Measurements from ENCODE around the gene ITGAE. TPM values are rescaled to one million over a fixed set of nuclear protein-coding genes. Genes with fewer than 3 reads are reported as not detected.

Gene ITGAE
- total and polyA plus RNA-seq, 2 experiments from 2014 or later: 23.3 to 80.3 TPM

GRCh38 chr17:3699951-3700350, 101.0 kb downstream of the ITGAE start:
- Histone ChIP-seq H4K20me1 (ENCODE audit: insufficient read depth) (no peaks in the 10 kb centered on the region), H3K9me3 (ENCODE audit: low read depth) (no peaks in the 10 kb centered on the region), H3K79me2 (ENCODE audit: insufficient read depth) (no peaks in the 10 kb centered on the region), H3K27ac (no peak overlapping the region), H3K4me2 (ENCODE audit: unreplicated experiment) (no peak overlapping the region), H3K9ac (no peak overlapping the region), H3K36me3 (ENCODE audit: low read depth) (no peaks in the 10 kb centered on the region), H3K4me1 (ENCODE audit: insufficient read depth) (peaks cover 6% of the 10 kb centered on the region; the same call in 1 of the 2 replicates), H2AFZ (no peak overlapping the region), H3K4me3 (no peak overlapping the region), H3K27me3 (replicated peaks; ENCODE audit: insufficient read depth) (no peaks in the 10 kb centered on the region), H3K9me2 (ENCODE audit: insufficient read depth) (no peaks in the 10 kb centered on the region), H3F3A (ENCODE audit: insufficient read depth) (no peaks in the 10 kb centered on the region)
- DNase-seq: no peak
- WGBS, 2 experiments (ENCODE audit: low coverage in 1 of 2, low lambda C conversion rate in 2 of 2, missing lambda C conversion rate in 2 of 2): 89 to 91% methylated on average over 4 of the region's 4 CpGs
- in situ Hi-C loops (cut with MboI): no loop called here
- TF ChIP-seq EZH2 (IDR thresholded peaks at IDR 0.05; ENCODE audit: insufficient read depth, poor library complexity, severe bottlenecking) (no peak), EZH2phosphoT487 (IDR thresholded peaks at IDR 0.05; ENCODE audit: insufficient read depth, low read depth) (no peak)

DNA sequence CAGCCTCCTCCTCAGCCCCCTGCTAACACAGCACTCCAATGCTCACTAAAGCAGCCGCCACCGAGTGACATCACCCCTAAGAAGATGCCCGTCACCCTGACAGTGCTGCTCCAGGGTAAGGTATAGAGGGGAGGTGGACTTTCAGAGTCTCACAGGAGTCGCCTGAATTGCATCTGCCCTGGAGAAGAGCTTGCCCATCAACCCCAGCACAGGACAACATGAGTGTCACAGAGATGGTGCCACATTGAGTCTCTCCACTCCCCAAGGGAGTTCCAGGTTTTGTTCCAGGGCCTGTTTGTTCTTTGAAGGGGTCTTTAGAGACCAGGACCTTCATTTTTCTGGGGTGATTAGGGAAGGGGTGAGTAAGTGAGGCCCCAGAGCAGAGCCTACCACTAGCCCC, 102.8 kb downstream of the ITGAE start:
- Histone ChIP-seq H3K27me3 (replicated peaks; ENCODE audit: insufficient read depth) (no peaks in the 10 kb centered on the region), H4K20me1 (ENCODE audit: insufficient read depth) (no peaks in the 10 kb centered on the region), H3K4me3 (no peak overlapping the region), H3K9me2 (ENCODE audit: insufficient read depth) (no peaks in the 10 kb centered on the region), H3F3A (ENCODE audit: insufficient read depth) (peaks cover 2% of the 10 kb centered on the region; the same call in 1 of the 2 replicates), H3K4me1 (ENCODE audit: insufficient read depth) (peaks cover 10% of the 10 kb centered on the region; the same call in 1 of the 2 replicates), H3K4me2 (ENCODE audit: unreplicated experiment) (no peak overlapping the region), H2AFZ (no peak overlapping the region), H3K9me3 (ENCODE audit: low read depth) (no peaks in the 10 kb centered on the region), H3K27ac (no peak overlapping the region), H3K79me2 (ENCODE audit: insufficient read depth) (no peaks in the 10 kb centered on the region), H3K9ac (no peak overlapping the region), H3K36me3 (ENCODE audit: low read depth) (no peaks in the 10 kb centered on the region)
- 22 to 49% methylated on average over 4 of the region's 4 CpGs for WGBS, 2 experiments (ENCODE audit: low coverage in 1 of 2, low lambda C conversion rate in 2 of 2, missing lambda C conversion rate in 2 of 2)
- in situ Hi-C loops (cut with MboI): no loop called here
- DNase-seq: no peak
- TF ChIP-seq EZH2phosphoT487 (IDR thresholded peaks at IDR 0.05; ENCODE audit: insufficient read depth, low read depth) (no peak), EZH2 (IDR thresholded peaks at IDR 0.05; ENCODE audit: insufficient read depth, poor library complexity, severe bottlenecking) (no peak)

DNA sequence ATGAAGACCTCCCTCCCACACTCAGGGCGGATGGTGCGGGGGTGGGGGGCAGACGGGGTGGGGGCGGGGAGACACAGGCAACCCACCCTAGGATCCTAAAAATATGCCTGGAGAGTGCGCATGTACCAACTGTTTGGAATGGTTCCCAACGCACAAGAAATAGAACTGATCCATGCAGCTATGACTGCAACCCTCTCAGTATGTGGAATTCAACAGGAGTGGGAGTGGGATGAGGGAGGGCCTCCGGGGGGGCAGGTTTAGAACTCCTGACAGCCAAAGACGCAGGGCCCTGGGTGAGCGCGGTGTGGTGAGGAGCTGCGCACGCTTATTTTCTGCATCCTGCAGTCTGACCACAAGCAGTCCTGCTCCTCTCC, 103.9 kb downstream of the ITGAE start:
- TF ChIP-seq EZH2phosphoT487 (IDR thresholded peaks at IDR 0.05; ENCODE audit: insufficient read depth, low read depth): no peak
- TF ChIP-seq EZH2 (IDR thresholded peaks at IDR 0.05; ENCODE audit: insufficient read depth, poor library complexity, severe bottlenecking): no peak
- Histone ChIP-seq H4K20me1 (ENCODE audit: insufficient read depth) (no peaks in the 10 kb centered on the region), H3K9me2 (ENCODE audit: insufficient read depth) (no peaks in the 10 kb centered on the region), H3K79me2 (ENCODE audit: insufficient read depth) (no peaks in the 10 kb centered on the region), H3K27me3 (replicated peaks; ENCODE audit: insufficient read depth) (no peaks in the 10 kb centered on the region), H3K27ac (no peak overlapping the region), H3K4me1 (ENCODE audit: insufficient read depth) (peaks cover 10% of the 10 kb centered on the region; the same call in 1 of the 2 replicates), H3K9me3 (ENCODE audit: low read depth) (no peaks in the 10 kb centered on the region), H3K4me2 (ENCODE audit: unreplicated experiment) (no peak overlapping the region), H3K4me3 (no peak overlapping the region), H3K9ac (no peak overlapping the region), H3K36me3 (ENCODE audit: low read depth) (no peaks in the 10 kb centered on the region), H2AFZ (no peak overlapping the region), H3F3A (ENCODE audit: insufficient read depth) (peaks cover 4% of the 10 kb centered on the region; the same call in 1 of the 2 replicates)
- 34 to 39% methylated on average over 6 to 12 of the region's 12 CpGs for WGBS, 2 experiments (ENCODE audit: low coverage in 1 of 2, low lambda C conversion rate in 2 of 2, missing lambda C conversion rate in 2 of 2)
- DNase-seq: no peak
- in situ Hi-C loops (cut with MboI): no loop called here

DNA sequence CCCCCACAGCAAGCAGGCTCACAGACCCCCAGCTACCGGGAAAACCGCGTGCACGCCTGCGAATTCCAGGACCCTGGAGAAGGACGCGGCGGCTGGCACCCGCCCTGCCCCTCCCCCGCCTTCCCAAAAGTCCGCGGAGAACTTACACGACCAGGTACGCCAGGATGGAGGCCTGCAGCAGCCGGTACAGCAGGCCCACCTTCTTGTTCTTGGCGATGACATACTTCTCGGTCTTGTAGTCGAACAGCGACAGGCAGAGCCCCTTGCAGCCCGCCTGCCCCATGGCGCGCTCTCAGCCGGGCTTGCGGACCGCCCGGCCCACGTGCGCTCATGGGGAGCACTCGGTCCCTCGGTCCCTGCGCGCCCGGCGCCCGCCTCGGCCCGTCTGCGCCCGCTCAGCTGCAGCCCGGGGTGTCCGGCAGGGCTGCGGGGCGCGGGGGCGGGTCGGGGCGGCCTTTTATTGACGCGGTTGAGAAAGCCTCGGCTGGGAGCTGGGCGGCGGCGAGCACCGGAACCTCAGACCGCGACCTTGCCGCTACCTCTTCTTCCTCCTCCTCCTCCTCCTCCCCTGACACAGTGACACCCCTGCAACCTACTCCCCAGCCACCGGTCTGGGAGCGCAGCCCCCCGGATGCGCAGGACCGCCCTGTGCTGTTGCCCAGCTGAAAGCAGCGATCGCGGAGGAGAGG, 105.1 kb downstream of the ITGAE start, which contains the start of gene P2RX5:
TSS of gene P2RX5 (minus strand) at position 433 of the 689 bp plus-strand sequence. CDS start at position 283, 150 bp downstream.
- Histone ChIP-seq H3K4me2 (ENCODE audit: unreplicated experiment) (peak within 1 kb of the TSS; percentile 87), H3K27ac (no peak within 1 kb of the TSS), H3K79me2 (ENCODE audit: insufficient read depth) (no peaks in the 10 kb centered on the region), H3K36me3 (ENCODE audit: low read depth) (no peaks in the 10 kb centered on the region), H3K4me1 (ENCODE audit: insufficient read depth) (peaks cover 10% of the 10 kb centered on the region; the same call in 1 of the 2 replicates), H3K27me3 (replicated peaks; ENCODE audit: insufficient read depth) (no peaks in the 10 kb centered on the region), H3F3A (ENCODE audit: insufficient read depth) (peaks cover 4% of the 10 kb centered on the region; the same call in 1 of the 2 replicates), H3K4me3 (peak within 1 kb of the TSS; percentile 72), H3K9me3 (ENCODE audit: low read depth) (no peaks in the 10 kb centered on the region), H3K9ac (no peak within 1 kb of the TSS), H2AFZ (peak within 1 kb of the TSS; percentile 81), H4K20me1 (ENCODE audit: insufficient read depth) (no peaks in the 10 kb centered on the region), H3K9me2 (ENCODE audit: insufficient read depth) (no peaks in the 10 kb centered on the region)
- TF ChIP-seq EZH2phosphoT487 (IDR thresholded peaks at IDR 0.05; ENCODE audit: insufficient read depth, low read depth) (no peak), EZH2 (IDR thresholded peaks at IDR 0.05; ENCODE audit: insufficient read depth, poor library complexity, severe bottlenecking) (no peak)
- in situ Hi-C loops (cut with MboI): no loop called here
- peak; percentile 54 for DNase-seq
- WGBS, 2 experiments (ENCODE audit: low coverage in 1 of 2, low lambda C conversion rate in 2 of 2, missing lambda C conversion rate in 2 of 2): 1 to 3% methylated on average over 49 to 65 of the region's 65 CpGs
